Measurements from ENCODE around the gene TCFL5.

- TF ChIP-seq POLR2A (IDR thresholded peaks at IDR 0.05), result no peak
- no peak for TF ChIP-seq CTCF (IDR thresholded peaks at IDR 0.05)
Observed at GRCh38 chr20:62901891-62902290, 40.3 kb upstream of the TCFL5 start.
